NCI-H2227 (cell line): Measurements from ENCODE around the gene GAREM1.

Source experiments
- DNase-seq: peaks from one replicate; lab custom pipeline; 2025; ENCODE audit not compliant: unreplicated experiment; lab: John Stamatoyannopoulos, UW

The GAREM1 gene

DNA sequence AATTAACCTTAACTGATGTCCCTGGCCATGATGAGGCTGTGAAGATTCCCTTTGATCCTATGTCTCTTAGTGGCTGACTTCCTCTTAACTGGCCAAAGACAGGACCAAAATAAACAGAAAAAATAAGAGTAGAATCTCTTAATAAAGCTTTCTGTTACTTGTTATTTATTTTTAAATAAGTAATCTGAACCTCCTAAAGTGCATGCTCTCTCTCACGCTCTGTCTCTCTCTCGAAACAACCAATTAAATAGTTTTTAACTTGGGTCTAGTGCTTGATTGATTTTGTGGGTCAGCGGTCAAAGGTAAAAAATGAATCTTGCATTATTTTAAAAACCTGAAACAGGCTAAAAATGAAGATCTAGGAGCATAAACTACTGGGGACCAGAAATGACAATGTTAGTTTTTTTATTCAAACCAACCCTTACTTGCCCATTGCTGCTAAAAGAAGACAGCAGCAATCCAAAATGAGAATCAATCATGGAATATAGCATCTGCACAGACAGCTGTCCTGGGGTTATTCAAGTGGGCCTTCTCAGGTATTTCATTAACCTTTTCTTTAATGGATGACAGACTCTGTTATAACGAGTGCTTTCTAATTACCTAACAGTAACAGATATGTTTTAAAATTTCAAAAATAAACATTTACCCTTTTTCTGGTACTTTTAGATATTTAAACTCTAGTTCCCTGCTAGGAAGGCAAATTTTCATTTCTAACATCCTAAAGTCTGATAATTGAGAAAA, 11.2 kb downstream of the GAREM1 start:
- DNase-seq = no peak

DNA sequence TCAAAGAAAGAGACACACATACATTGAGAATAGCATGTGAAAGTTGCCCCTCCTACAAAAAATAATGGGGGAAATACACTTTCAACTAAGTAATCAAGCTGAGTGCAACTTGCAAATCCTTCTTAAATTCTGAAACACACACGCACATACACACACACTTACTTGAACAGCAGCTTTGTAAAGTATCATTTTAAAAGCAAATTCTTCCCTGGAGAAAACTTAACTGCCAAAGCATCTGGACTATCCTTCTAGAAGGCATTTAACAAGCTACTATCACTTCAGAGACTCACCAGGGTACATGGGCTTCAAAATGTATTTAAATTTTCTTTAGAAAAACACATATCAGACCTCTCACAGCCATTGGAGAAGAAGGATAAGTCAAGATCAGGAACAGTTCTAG, 15.3 kb downstream of the GAREM1 start:
- no peak for DNase-seq

DNA sequence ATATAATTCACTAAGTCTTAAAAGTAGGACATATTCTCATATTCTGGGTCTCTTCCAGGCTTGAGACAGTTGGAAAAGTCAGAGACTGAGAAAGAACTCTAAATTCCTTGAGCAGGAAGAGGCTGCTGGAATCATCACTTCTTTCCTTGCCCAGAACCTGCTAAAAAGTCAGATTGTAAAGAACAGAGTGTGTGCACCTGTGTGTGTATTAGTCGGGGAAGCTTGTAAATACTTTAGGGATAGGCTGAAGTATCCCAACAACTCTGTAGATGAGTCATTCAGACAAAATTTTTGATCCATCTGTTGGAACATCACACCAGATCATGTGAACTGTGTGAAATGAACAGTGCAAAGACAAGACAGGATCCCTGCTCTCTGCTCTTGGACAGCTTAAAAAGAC, 16.1 kb downstream of the GAREM1 start:
- DNase-seq = no peak

DNA sequence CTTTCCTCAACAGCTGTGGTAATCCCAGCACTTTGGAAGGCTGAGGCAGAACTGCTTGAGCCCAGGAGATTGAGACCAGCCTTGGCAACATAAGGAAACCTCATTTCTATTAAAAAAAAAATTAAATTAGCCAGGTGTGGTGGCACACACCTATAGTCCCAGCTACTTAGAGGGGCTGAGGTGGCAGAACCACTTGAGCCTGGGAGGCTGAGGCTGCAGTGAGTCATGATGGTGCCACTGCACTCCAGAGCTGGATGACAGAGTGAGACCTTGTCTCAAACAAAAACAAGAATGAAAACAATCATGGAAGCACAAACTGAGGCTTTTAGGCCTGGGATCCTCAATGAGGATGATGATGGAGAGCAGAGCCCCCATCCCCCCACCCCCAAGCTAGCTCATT, 19.8 kb downstream of the GAREM1 start:
- no peak for DNase-seq

DNA sequence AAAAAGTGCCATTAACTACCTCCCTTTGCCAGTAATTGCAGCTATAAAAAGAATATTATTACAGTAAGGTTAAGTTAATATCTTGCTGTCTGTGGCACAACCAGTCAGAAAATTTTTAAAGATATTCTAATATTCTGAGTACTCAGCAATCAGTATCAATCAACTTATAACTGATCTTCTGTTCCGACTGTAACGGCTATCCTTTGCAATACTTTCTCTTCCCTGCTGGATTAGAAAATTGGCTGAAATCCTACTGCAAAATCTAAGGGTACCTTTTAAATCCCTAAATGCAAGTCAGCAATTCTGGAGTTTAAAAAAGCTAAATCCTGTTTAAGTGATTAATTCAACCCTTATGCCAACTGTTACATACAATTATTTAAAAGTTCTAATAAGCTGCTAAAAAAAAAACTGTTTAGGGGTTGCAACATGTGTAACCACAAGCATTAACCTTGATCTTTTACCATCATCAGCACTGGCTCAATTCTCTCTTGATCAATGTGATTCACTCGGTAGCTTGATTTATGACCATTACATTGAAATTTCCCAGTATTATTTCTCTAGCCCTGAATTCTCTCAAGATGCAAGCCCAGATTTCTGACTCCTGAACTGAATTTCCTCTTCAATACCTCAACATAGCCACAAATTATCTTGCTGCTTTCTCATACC, 20.5 kb downstream of the GAREM1 start:
- DNase-seq = no peak

GRCh38 chr18:32446780-32447179, 23.9 kb downstream of the GAREM1 start:
- peak; percentile 4 for DNase-seq

DNA sequence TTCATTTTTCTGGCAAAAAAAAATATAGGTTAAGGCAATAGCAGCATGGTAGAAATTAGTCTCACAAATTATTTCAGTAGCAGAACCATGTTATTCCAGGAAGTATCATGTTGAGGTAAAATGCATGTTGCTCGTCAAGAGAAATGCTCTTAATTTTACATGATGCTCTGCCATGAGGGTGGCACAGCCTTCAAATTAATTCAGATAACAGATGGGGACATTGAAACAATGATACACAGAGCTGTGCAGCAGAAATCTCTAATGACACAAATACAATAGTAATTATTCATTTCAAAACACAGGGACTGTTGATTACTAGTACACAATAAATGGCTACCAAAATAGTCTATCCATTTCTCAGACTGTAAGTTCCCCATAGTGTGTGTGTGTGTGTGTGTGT, 24.8 kb downstream of the GAREM1 start:
- DNase-seq = no peak

- DNase-seq = no peak
These were observed 26.9 kb downstream of the GAREM1 start for GRCh38 chr18:32443706-32444215.

DNA sequence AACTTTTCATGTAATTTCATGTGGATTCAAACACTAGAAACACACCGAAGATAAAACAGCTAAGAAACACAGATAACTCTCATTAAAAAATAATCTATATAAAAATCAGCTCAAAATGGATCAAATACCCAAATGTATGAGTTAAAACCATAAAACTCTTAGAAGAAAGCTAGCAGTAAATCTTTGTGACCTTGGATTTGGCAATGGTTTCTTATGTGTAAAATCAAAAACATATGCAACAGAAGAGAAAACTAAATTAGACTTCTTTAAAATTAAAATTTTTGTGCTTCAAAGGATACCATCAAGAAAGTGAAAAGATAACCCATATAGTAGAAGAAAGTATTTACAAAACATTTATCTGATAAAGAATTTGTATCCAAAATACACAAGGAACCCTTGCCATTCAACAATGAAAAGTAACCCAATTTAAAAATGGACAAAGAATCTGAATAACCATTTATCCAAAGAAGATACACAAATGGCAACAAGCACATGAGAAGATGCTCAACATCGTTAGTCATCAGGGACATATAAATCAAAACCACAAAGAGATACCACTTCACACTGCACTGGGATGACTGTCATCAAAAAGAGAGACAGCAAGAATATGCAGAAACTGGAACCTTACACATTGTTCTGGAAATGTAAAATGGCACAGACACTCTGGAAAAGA, 27.5 kb downstream of the GAREM1 start:
- no peak for DNase-seq

GRCh38 chr18:32442575-32442974, 28.1 kb downstream of the GAREM1 start:
- DNase-seq = no peak

DNA sequence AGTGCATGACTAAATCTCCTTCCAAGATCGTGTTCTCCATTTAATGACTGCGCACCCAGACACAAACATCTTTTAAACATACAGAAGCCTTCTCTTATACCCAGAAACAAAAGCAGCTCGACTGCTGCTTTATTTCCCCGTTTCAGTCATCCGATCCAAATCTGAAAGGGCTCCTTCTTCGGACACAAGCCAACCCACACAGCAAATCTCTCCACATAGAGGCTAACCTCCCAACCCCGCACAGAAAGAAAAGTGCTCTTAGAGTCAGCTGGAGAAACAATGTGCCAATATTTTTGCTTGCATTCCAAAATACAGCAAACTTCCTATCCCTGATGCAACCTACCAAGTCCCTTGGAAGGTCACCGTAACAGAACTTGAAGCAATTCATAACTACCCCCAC, 29.1 kb downstream of the GAREM1 start:
- no peak for DNase-seq

DNA sequence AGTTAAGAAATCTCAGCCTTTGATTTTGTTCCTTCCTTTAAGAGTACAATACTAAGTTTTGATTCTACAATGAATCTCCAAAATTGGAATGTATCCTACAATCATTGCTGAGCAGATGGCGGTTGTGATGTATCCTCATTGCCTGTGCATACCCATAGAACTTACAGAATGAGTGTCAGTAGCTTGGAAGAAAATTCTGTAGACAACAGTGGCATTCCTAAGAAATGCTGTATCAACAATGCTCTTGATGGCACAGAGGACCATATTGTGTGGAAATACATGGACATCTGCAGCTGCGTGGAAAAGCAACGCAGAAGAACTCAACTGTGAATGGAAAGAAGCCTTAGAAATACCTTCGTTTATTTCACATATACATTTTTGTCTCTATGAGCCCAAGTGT, 30.2 kb downstream of the GAREM1 start:
- DNase-seq = no peak

DNA sequence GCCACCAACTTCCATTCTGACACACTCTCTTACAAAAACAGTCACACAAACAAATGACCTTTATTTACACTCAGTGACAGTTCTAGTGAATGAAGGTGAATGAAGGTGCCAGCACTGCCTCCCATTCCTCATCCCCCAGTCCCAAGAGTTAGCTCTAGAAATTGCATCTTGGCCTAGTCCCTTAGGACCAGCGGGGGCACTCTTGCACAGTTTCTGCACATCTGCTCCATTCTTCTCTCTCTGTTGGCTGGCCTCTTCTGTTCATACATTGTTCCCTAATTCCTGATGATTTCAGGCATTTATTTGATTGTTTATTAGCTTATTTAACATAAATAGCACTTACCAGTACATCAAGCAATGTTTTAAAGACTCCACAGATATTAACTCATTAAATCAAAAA, 30.9 kb downstream of the GAREM1 start:
- DNase-seq = no peak

DNA sequence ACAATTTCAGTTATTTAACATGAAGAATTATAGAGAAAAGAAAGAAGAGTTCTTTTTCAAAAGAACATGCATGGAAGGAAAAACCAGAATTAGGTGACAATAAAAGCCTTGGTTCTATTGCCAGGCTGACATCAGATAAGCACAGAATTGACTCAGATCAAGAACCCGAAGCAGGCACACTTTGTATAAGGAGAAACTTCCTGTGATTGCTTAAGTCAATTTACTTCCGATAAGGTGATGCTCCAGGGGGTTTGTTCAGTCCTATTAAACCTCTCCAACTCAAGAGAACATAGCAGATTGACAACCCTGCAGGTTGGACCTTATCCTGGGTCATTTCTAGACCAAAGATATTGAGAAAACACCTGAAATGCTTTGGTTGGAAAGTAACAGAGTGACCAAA, 31.4 kb downstream of the GAREM1 start:
- no peak for DNase-seq

- DNase-seq = peak; percentile 28
These were observed 32.5 kb downstream of the GAREM1 start for GRCh38 chr18:32438173-32438572.

- DNase-seq = no peak
These were observed 33.4 kb downstream of the GAREM1 start for GRCh38 chr18:32437100-32437834.

- no peak for DNase-seq
These were observed 34.8 kb downstream of the GAREM1 start for GRCh38 chr18:32435631-32436500.

DNA sequence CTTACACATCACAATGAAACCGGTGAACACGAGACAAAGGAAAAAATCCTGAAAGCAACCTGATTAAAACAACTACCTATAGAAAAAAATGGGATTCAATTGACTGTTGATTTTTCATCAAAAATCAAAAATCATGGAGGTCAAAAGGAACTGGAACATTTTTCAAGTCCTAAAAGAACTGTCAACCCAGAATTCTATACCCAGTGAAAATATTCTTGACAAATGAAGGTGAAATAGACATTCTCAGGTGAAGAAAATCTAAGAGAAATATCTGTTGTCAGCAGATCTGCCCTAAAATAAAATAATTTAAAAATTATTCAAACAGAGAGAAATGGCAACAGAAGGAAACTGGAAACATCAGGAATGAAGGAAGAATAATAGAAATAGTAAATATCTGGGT, 38.9 kb downstream of the GAREM1 start:
- no peak for DNase-seq

DNA sequence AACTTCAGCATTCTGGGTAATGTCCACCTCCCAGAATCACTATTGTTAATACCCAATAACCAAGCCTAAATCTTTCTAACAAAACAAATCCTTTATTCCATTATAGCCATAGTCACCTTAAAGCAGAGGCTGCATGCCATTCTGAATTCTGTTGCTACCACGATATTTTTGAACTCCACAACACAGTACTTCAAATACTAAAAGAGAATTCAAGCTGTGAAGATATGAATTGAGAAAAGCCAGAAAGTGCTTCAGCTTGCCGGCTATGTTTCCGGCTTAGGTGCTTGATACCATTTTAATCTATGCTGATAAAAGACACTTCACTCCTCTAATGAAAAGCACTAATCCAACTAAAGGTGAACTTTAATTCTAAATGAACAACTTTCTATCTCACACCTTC, 41.3 kb downstream of the GAREM1 start:
- no peak for DNase-seq

DNA sequence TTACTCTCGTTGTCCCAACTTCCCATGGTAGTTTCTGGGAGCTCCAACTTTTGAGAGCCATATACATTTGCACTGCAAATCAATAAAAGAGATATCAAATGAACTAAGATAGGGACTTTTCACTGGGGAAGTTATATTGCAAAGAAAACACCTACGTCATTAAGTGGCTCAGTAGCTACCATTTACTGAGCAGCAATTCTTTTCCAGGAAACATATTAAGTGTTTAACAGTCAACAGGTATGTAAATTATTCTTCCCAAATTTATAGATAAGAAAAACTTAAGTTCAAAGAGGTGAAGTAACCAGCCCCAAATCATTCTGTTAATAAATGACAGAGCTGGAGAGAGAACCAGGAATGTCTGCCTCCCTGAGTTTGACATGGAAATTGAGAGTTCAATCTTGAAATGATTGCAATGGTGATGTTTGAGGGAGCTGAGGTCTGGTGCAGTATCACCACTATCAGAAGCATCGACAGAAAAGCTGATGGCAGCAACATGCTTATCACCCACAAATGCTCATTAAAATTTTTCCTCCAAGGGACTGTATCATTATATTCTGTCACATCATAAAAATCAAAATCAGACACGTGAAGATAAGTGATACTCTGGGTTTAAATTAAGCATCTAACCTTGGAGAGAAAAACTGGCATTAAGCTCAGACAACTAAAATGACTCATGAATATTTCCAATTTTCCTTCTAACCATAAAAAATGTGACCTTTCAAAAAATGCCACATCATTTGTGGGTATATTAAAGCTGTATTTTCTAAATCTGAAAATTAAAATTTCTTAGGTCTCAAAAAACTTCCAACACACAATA, 43.4 kb downstream of the GAREM1 start:
- DNase-seq = no peak
